ENCODE data around the gene ZSWIM3. TPM values are rescaled to one million over a fixed set of nuclear protein-coding genes. Genes with fewer than 3 reads are reported as not detected.
A peak's percentile ranks its signal among the peaks of the same experiment; 100 is the strongest.
"Not testable (repeated sequence)": the region's sequence is repeated elsewhere in the genome, so short reads cannot be mapped to it uniquely, and the experiment has no call there.

ZSWIM3 gene
- total RNA-seq, 2 donors from 2014 or later: 7.1 to 7.6 TPM

GRCh38 chr20:45861221-45862075 lies 4.0 kb downstream of the ZSWIM3 start:
- no peak overlapping the region for H3K4me3 Mint-ChIP-seq
- ATAC-seq (replicated peaks): no peak

GRCh38 chr20:45863543-45864470 lies 6.4 kb downstream of the ZSWIM3 start:
- Mint-ChIP-seq H3K9me3 (no peaks in the 10 kb centered on the region), H3K27me3 (no peaks in the 10 kb centered on the region), H3K36me3 (ENCODE audit: low read depth) (no peaks in the 10 kb centered on the region), H3K4me1 (peaks cover 11% of the 10 kb centered on the region), H3K27ac (no peak overlapping the region), H3K4me3 (no peak overlapping the region)
- no peak for ATAC-seq (replicated peaks)

More at GRCh38 chr20:45861221-45862075, 4.0 kb downstream of the ZSWIM3 start:
- Mint-ChIP-seq H3K36me3 (ENCODE audit: low read depth) (no peaks in the 10 kb centered on the region), H3K27ac (no peak overlapping the region), H3K9me3 (no peaks in the 10 kb centered on the region), H3K4me1 (peaks cover 11% of the 10 kb centered on the region), H3K27me3 (no peaks in the 10 kb centered on the region)

- Mint-ChIP-seq H3K27ac (no peak overlapping the region), H3K4me3 (no peak overlapping the region), H3K9me3 (no peaks in the 10 kb centered on the region), H3K4me1 (no peaks in the 10 kb centered on the region), H3K36me3 (ENCODE audit: low read depth) (no peaks in the 10 kb centered on the region), H3K27me3 (no peaks in the 10 kb centered on the region)
- ATAC-seq (replicated peaks): no peak
Observed at GRCh38 chr20:45866454-45866853, 9.0 kb downstream of the ZSWIM3 start.

GRCh38 chr20:45867136-45867818 lies 9.9 kb downstream of the ZSWIM3 start:
- H3K27ac Mint-ChIP-seq: no peak overlapping the region
- no peak overlapping the region for H3K4me3 Mint-ChIP-seq
- H3K27me3 Mint-ChIP-seq: no peaks in the 10 kb centered on the region
- ATAC-seq (replicated peaks): no peak
- H3K9me3 Mint-ChIP-seq: no peaks in the 10 kb centered on the region
- H3K36me3 Mint-ChIP-seq (ENCODE audit: low read depth): peaks cover 3% of the 10 kb centered on the region
- no peaks in the 10 kb centered on the region for H3K4me1 Mint-ChIP-seq

GRCh38 chr20:45867819-45868176 lies 10.4 kb downstream of the ZSWIM3 start:
- no peak for ATAC-seq (replicated peaks)
- no peaks in the 10 kb centered on the region for H3K27me3 Mint-ChIP-seq
- H3K9me3 Mint-ChIP-seq: no peaks in the 10 kb centered on the region
- H3K27ac Mint-ChIP-seq: no peak overlapping the region
- H3K36me3 Mint-ChIP-seq (ENCODE audit: low read depth): peaks cover 6% of the 10 kb centered on the region
- no peaks in the 10 kb centered on the region for H3K4me1 Mint-ChIP-seq
- H3K4me3 Mint-ChIP-seq: no peak overlapping the region

GRCh38 chr20:45872626-45873025 lies 15.2 kb downstream of the ZSWIM3 start:
- no peak for ATAC-seq (replicated peaks)
- no peak overlapping the region for H3K4me3 Mint-ChIP-seq
- no peaks in the 10 kb centered on the region for H3K27me3 Mint-ChIP-seq
- H3K27ac Mint-ChIP-seq: no peak overlapping the region
- H3K4me1 Mint-ChIP-seq: no peaks in the 10 kb centered on the region
- H3K36me3 Mint-ChIP-seq (ENCODE audit: low read depth): peaks cover 12% of the 10 kb centered on the region
- H3K9me3 Mint-ChIP-seq: no peaks in the 10 kb centered on the region

GRCh38 chr20:45873409-45874103 lies 16.1 kb downstream of the ZSWIM3 start:
- Mint-ChIP-seq H3K4me1 (no peaks in the 10 kb centered on the region), H3K27ac (no peak overlapping the region), H3K9me3 (no peaks in the 10 kb centered on the region), H3K36me3 (ENCODE audit: low read depth) (peaks cover 12% of the 10 kb centered on the region), H3K27me3 (no peaks in the 10 kb centered on the region), H3K4me3 (no peak overlapping the region)
- ATAC-seq (replicated peaks): no peak

GRCh38 chr20:45874104-45874481 lies 16.7 kb downstream of the ZSWIM3 start:
- not testable (repeated sequence) for ATAC-seq (replicated peaks); H3K4me3 Mint-ChIP-seq; H3K4me1 Mint-ChIP-seq; H3K27me3 Mint-ChIP-seq; H3K27ac Mint-ChIP-seq; H3K9me3 Mint-ChIP-seq
- H3K36me3 Mint-ChIP-seq (ENCODE audit: low read depth): peaks cover 12% of the 10 kb centered on the region

- Mint-ChIP-seq H3K27ac (no peak overlapping the region), H3K4me1 (no peaks in the 10 kb centered on the region), H3K9me3 (no peaks in the 10 kb centered on the region), H3K27me3 (no peaks in the 10 kb centered on the region), H3K36me3 (ENCODE audit: low read depth) (peaks cover 12% of the 10 kb centered on the region), H3K4me3 (no peak overlapping the region)
- ATAC-seq (replicated peaks): no peak
Observed at GRCh38 chr20:45874576-45874975, 17.2 kb downstream of the ZSWIM3 start.

- Mint-ChIP-seq H3K27me3 (no peaks in the 10 kb centered on the region), H3K36me3 (ENCODE audit: low read depth) (peaks cover 24% of the 10 kb centered on the region), H3K4me3 (no peak overlapping the region), H3K27ac (no peak overlapping the region), H3K4me1 (peaks cover 20% of the 10 kb centered on the region), H3K9me3 (no peaks in the 10 kb centered on the region)
- no peak for ATAC-seq (replicated peaks)
Observed at GRCh38 chr20:45878076-45878761, 20.8 kb downstream of the ZSWIM3 start.

GRCh38 chr20:45880988-45881788 lies 23.8 kb downstream of the ZSWIM3 start, which contains the start of gene ZSWIM1:
Gene ZSWIM1, plus strand, starts transcription at chr20:45881227. Its CDS starts 1,366 bp downstream, at chr20:45882593.
- H3K4me3 Mint-ChIP-seq: peak within 1 kb of the TSS; percentile 86
- peak within 1 kb of the TSS; percentile 87 for H3K27ac Mint-ChIP-seq
- H3K4me1 Mint-ChIP-seq: peaks cover 28% of the 10 kb centered on the region
- no peaks in the 10 kb centered on the region for H3K27me3 Mint-ChIP-seq
- ATAC-seq (replicated peaks): peak; percentile 96
- H3K9me3 Mint-ChIP-seq: no peaks in the 10 kb centered on the region
- peaks cover 35% of the 10 kb centered on the region for H3K36me3 Mint-ChIP-seq (ENCODE audit: low read depth)

GRCh38 chr20:45882469-45883099 lies 25.2 kb downstream of the ZSWIM3 start:
- H3K27ac Mint-ChIP-seq: peak overlapping the region; percentile 87
- H3K9me3 Mint-ChIP-seq: no peaks in the 10 kb centered on the region
- H3K27me3 Mint-ChIP-seq: no peaks in the 10 kb centered on the region
- H3K4me3 Mint-ChIP-seq: peak overlapping the region; percentile 86
- peaks cover 28% of the 10 kb centered on the region for H3K4me1 Mint-ChIP-seq
- H3K36me3 Mint-ChIP-seq (ENCODE audit: low read depth): peaks cover 29% of the 10 kb centered on the region
- no peak for ATAC-seq (replicated peaks)

Measured in activated T-helper 17 cell treated with anti-CD3 and anti-CD28 coated beads, Interleukin-2, amount 50 U/mL, for 72 hours (primary cell).